ENCODE results near the gene C16orf86. TPM values are rescaled to one million over a fixed set of nuclear protein-coding genes. Genes with fewer than 3 reads are reported as not detected.

The C16orf86 gene
- total RNA-seq, 4 donors from 2014 or later, result 0.54 to 6.6 (median 2.0) TPM

- H3K36me3 ChIP-seq, result no peaks in the 10 kb centered on the region
- H3K9me3 ChIP-seq, result no peaks in the 10 kb centered on the region
- TF ChIP-seq POLR2A (IDR thresholded peaks at IDR 0.05) (no peak), CTCF (IDR thresholded peaks at IDR 0.05) (no peak)
- no peak overlapping the region for H3K27ac ChIP-seq
- DNase-seq, result no peak
- H3K4me1 ChIP-seq, result peaks cover 0 to 19% (median 2%) of the 10 kb centered on the region in 4 donors
- no peaks in the 10 kb centered on the region for H3K27me3 ChIP-seq
- H3K4me3 ChIP-seq, result no peak overlapping the region
Observed at GRCh38 chr16:67675999-67676398, 9.4 kb downstream of the C16orf86 start.

- Histone ChIP-seq H3K4me1 (peaks cover 0 to 19% (median 2%) of the 10 kb centered on the region in 4 donors), H3K36me3 (no peaks in the 10 kb centered on the region), H3K4me3 (no peak overlapping the region), H3K27ac (no peak overlapping the region), H3K27me3 (no peaks in the 10 kb centered on the region), H3K9me3 (no peaks in the 10 kb centered on the region)
- DNase-seq, result no peak
- no peak for TF ChIP-seq POLR2A (IDR thresholded peaks at IDR 0.05)
- TF ChIP-seq CTCF (IDR thresholded peaks at IDR 0.05), result no peak
Observed at GRCh38 chr16:67676516-67676915, 9.9 kb downstream of the C16orf86 start.

GRCh38 chr16:67676939-67677338 lies 10.3 kb downstream of the C16orf86 start:
- no peaks in the 10 kb centered on the region for H3K27me3 ChIP-seq
- no peaks in the 10 kb centered on the region for H3K36me3 ChIP-seq
- peaks cover 0 to 19% (median 2%) of the 10 kb centered on the region in 4 donors for H3K4me1 ChIP-seq
- no peak overlapping the region for H3K4me3 ChIP-seq
- H3K27ac ChIP-seq, result no peak overlapping the region
- no peak for TF ChIP-seq CTCF (IDR thresholded peaks at IDR 0.05)
- TF ChIP-seq POLR2A (IDR thresholded peaks at IDR 0.05), result no peak
- DNase-seq, result no peak
- no peaks in the 10 kb centered on the region for H3K9me3 ChIP-seq

- TF ChIP-seq CTCF (IDR thresholded peaks at IDR 0.05) (no peak), POLR2A (IDR thresholded peaks at IDR 0.05) (no peak)
- Histone ChIP-seq H3K9me3 (no peaks in the 10 kb centered on the region), H3K4me1 (peaks cover 0 to 19% (median 2%) of the 10 kb centered on the region in 4 donors), H3K4me3 (no peak overlapping the region), H3K36me3 (peaks cover 0 to 2% (median 0%) of the 10 kb centered on the region in 3 donors), H3K27me3 (no peaks in the 10 kb centered on the region), H3K27ac (no peak overlapping the region)
- no peak for DNase-seq
Observed at GRCh38 chr16:67677712-67678111, 11.1 kb downstream of the C16orf86 start.

GRCh38 chr16:67678354-67679023 lies 11.9 kb downstream of the C16orf86 start:
- Histone ChIP-seq H3K4me3 (no peak overlapping the region), H3K4me1 (peaks cover 0 to 12% (median 0%) of the 10 kb centered on the region in 4 donors), H3K27ac (no peak overlapping the region), H3K27me3 (no peaks in the 10 kb centered on the region), H3K9me3 (no peaks in the 10 kb centered on the region), H3K36me3 (peaks cover 0 to 8% (median 0%) of the 10 kb centered on the region in 3 donors)
- DNase-seq, result no peak
- TF ChIP-seq CTCF (IDR thresholded peaks at IDR 0.05) (no peak), POLR2A (IDR thresholded peaks at IDR 0.05) (no peak)

Data from Peyer's patch (tissue), 4 donors.